ACC112 (cell line): ENCODE results near the gene INPPL1.

ENCODE experiments used
- H2AFZ ChIP-seq: fragments of 200-600 bp; sonication (generic); one replicate; pipeline ENCODE4 v1.6.0; 2017; ENCODE audit warnings: antibody characterized with exemption, low read length; ENCODE audit not compliant: unreplicated experiment
- H3K27ac ChIP-seq: fragments of 200-600 bp; sonication (generic); 2 replicates; pipeline ENCODE4 v1.5.1; 2014; ENCODE audit warnings: low read depth, mild to moderate bottlenecking, antibody characterized with exemption, low read length, moderate library complexity
- H3K27me3 ChIP-seq: fragments of 200-600 bp; sonication (generic); 2 replicates; pipeline ENCODE4 v1.6.1; 2014; ENCODE audit warnings: mild to moderate bottlenecking, antibody characterized with exemption, low read length, moderate library complexity, mixed read lengths; ENCODE audit not compliant: insufficient read depth
- H3K36me3 ChIP-seq: fragments of 200-600 bp; sonication (generic); 2 replicates; pipeline ENCODE4 v1.6.1; 2016; ENCODE audit warnings: mild to moderate bottlenecking, antibody characterized with exemption, low read length, moderate library complexity, mixed read lengths; ENCODE audit not compliant: insufficient read depth
- H3K4me1 ChIP-seq: fragments of 200-600 bp; sonication (generic); one replicate; pipeline ENCODE4 v1.6.1; 2016; ENCODE audit warnings: low read length, mixed read lengths; ENCODE audit not compliant: insufficient read depth, unreplicated experiment, control insufficient read depth
- H3K4me3 ChIP-seq: fragments of 200-600 bp; sonication (generic); 2 replicates; pipeline ENCODE4 v1.5.1; 2014; ENCODE audit warnings: mild to moderate bottlenecking, low read depth, low read length
- H3K79me2 ChIP-seq: fragments of 200-600 bp; sonication (generic); one replicate; pipeline ENCODE4 v1.6.0; 2016; ENCODE audit warnings: low read length; ENCODE audit not compliant: control insufficient read depth, unreplicated experiment, insufficient read depth

The INPPL1 gene

GRCh38 chr11:72238492-72239312 is 14.1 kb downstream of the INPPL1 start:
- Histone ChIP-seq H2AFZ (no peak overlapping the region), H3K79me2 (no peaks in the 10 kb centered on the region), H3K36me3 (peaks cover 4% of the 10 kb centered on the region; the same call in 1 of the 2 replicates), H3K27me3 (peaks cover 24% of the 10 kb centered on the region), H3K4me3 (no peak overlapping the region), H3K27ac (no peak overlapping the region), H3K4me1 (peaks cover 4% of the 10 kb centered on the region)

- Histone ChIP-seq H3K4me3 (peak overlapping the region; percentile 75), H3K79me2 (no peaks in the 10 kb centered on the region), H2AFZ (peak overlapping the region; percentile 75), H3K27me3 (peaks cover 30% of the 10 kb centered on the region), H3K4me1 (peaks cover 4% of the 10 kb centered on the region), H3K36me3 (peaks cover 4% of the 10 kb centered on the region; the same call in 1 of the 2 replicates), H3K27ac (no peak overlapping the region)
Measured at GRCh38 chr11:72239313-72239848, 14.8 kb downstream of the INPPL1 start.

- Histone ChIP-seq H3K4me3 (peak overlapping the region; percentile 75), H2AFZ (peak overlapping the region; percentile 75)
Measured at GRCh38 chr11:72239849-72240460, 15.4 kb downstream of the INPPL1 start.

GRCh38 chr11:72240461-72241290 is 16.1 kb downstream of the INPPL1 start:
- Histone ChIP-seq H3K27ac (no peak overlapping the region), H3K36me3 (peaks cover 4% of the 10 kb centered on the region; the same call in 1 of the 2 replicates), H3K27me3 (peaks cover 43% of the 10 kb centered on the region), H3K4me1 (peaks cover 4% of the 10 kb centered on the region), H3K4me3 (peak overlapping the region; percentile 75), H3K79me2 (no peaks in the 10 kb centered on the region), H2AFZ (peak overlapping the region; percentile 75)

More at GRCh38 chr11:72239849-72240460, 15.4 kb downstream of the INPPL1 start:
- Histone ChIP-seq H3K36me3 (peaks cover 4% of the 10 kb centered on the region; the same call in 1 of the 2 replicates), H3K27me3 (peaks cover 36% of the 10 kb centered on the region), H3K4me1 (peaks cover 4% of the 10 kb centered on the region), H3K79me2 (no peaks in the 10 kb centered on the region), H3K27ac (no peak overlapping the region)

GRCh38 chr11:72241291-72241781 is 16.8 kb downstream of the INPPL1 start:
- H2AFZ ChIP-seq: no peak overlapping the region
- no peak overlapping the region for H3K4me3 ChIP-seq
- peaks cover 50% of the 10 kb centered on the region for H3K27me3 ChIP-seq

GRCh38 chr11:72242141-72242540 is 17.6 kb downstream of the INPPL1 start:
- peaks cover 58% of the 10 kb centered on the region for H3K27me3 ChIP-seq
- H3K4me1 ChIP-seq: peaks cover 4% of the 10 kb centered on the region

More at GRCh38 chr11:72241291-72241781, 16.8 kb downstream of the INPPL1 start:
- H3K27ac ChIP-seq: no peak overlapping the region
- peaks cover 4% of the 10 kb centered on the region for H3K4me1 ChIP-seq
- peaks cover 4% of the 10 kb centered on the region; the same call in 1 of the 2 replicates for H3K36me3 ChIP-seq
- no peaks in the 10 kb centered on the region for H3K79me2 ChIP-seq

GRCh38 chr11:72243173-72244059 is 18.8 kb downstream of the INPPL1 start:
- Histone ChIP-seq H3K27ac (no peak overlapping the region), H2AFZ (no peak overlapping the region), H3K79me2 (no peaks in the 10 kb centered on the region), H3K4me1 (peaks cover 4% of the 10 kb centered on the region), H3K36me3 (peaks cover 2% of the 10 kb centered on the region; the same call in 1 of the 2 replicates), H3K4me3 (no peak overlapping the region), H3K27me3 (peaks cover 58% of the 10 kb centered on the region)

More at GRCh38 chr11:72242141-72242540, 17.6 kb downstream of the INPPL1 start:
- Histone ChIP-seq H3K36me3 (peaks cover 4% of the 10 kb centered on the region; the same call in 1 of the 2 replicates), H3K79me2 (no peaks in the 10 kb centered on the region), H3K27ac (no peak overlapping the region), H2AFZ (no peak overlapping the region), H3K4me3 (no peak overlapping the region)

GRCh38 chr11:72244060-72244360 is 19.4 kb downstream of the INPPL1 start, which contains the start of gene PHOX2A:
TSS of gene PHOX2A (minus strand) at chr11:72244176. CDS start at chr11:72244004, 172 bp downstream.
- peaks cover 4% of the 10 kb centered on the region for H3K4me1 ChIP-seq
- no peak within 1 kb of the TSS for H2AFZ ChIP-seq
- H3K36me3 ChIP-seq: no peaks in the 10 kb centered on the region
- peak within 1 kb of the TSS; percentile 54 for H3K4me3 ChIP-seq
- H3K79me2 ChIP-seq: no peaks in the 10 kb centered on the region
- H3K27ac ChIP-seq: no peak within 1 kb of the TSS
- peaks cover 58% of the 10 kb centered on the region for H3K27me3 ChIP-seq

- Histone ChIP-seq H3K36me3 (no peaks in the 10 kb centered on the region), H3K27me3 (peaks cover 58% of the 10 kb centered on the region), H2AFZ (no peak overlapping the region)
Measured at GRCh38 chr11:72244361-72245262, 20.0 kb downstream of the INPPL1 start.

More at GRCh38 chr11:72244361-72245262, 20.0 kb downstream of the INPPL1 start:
- no peaks in the 10 kb centered on the region for H3K79me2 ChIP-seq
- no peaks in the 10 kb centered on the region for H3K4me1 ChIP-seq
- no peak overlapping the region for H3K27ac ChIP-seq
- H3K4me3 ChIP-seq: peak overlapping the region; percentile 54
